ENCODE data around the gene MAN1C1.

DNA sequence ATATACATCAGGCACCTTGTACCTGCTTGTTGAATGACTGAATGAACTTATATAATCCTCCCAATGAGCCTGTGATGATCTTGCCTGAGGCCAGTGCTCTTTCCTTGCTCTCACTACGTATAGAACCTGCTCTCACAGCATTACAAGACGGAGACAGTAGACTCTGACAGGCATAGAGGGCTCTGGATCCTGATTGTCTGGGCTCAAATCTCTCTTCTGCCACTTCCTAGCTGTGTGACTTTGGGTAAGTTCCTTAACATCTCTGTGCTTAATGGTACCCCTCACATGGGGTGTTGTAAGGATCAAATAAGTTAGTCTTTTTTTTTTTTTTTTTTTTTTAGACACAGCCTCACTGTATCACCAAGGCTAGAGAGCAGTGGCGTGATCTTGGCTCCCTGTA lies 4.2 kb upstream of the MAN1C1 start:
- TF ChIP-seq CTCF (IDR thresholded peaks at IDR 0.05; ENCODE audit: insufficient read depth, low read length, poor library complexity, severe bottlenecking): no peak
- TF ChIP-seq EZH2phosphoT487 (conservative IDR thresholded peaks at IDR 0.05; ENCODE audit: low read length): no peak
